ENCODE data around the gene ABI1.

Gene ABI1

GRCh38 chr10:26755443-26755903 lies 105.3 kb downstream of the ABI1 start:
- DNase-seq: no peak

GRCh38 chr10:26746061-26746460 lies 114.7 kb downstream of the ABI1 start:
- DNase-seq: no peak

- no peak for DNase-seq
These were observed 116.9 kb downstream of the ABI1 start for GRCh38 chr10:26743841-26744240.

- DNase-seq: no peak
These were observed 117.7 kb downstream of the ABI1 start for GRCh38 chr10:26743091-26743490.

GRCh38 chr10:26741368-26741767 lies 119.4 kb downstream of the ABI1 start:
- DNase-seq: no peak

GRCh38 chr10:26739071-26739631 lies 121.6 kb downstream of the ABI1 start:
- no peak for DNase-seq

- no peak for DNase-seq
These were observed 122.4 kb downstream of the ABI1 start for GRCh38 chr10:26738301-26738911.

GRCh38 chr10:26737730-26738129 lies 123.0 kb downstream of the ABI1 start:
- no peak for DNase-seq

GRCh38 chr10:26735435-26735834 lies 125.3 kb downstream of the ABI1 start:
- DNase-seq: no peak

GRCh38 chr10:26733750-26734568 lies 126.8 kb downstream of the ABI1 start:
- DNase-seq: no peak

GRCh38 chr10:26730552-26730951 lies 130.2 kb downstream of the ABI1 start:
- DNase-seq: no peak

GRCh38 chr10:26729395-26729794 lies 131.4 kb downstream of the ABI1 start:
- DNase-seq: no peak

GRCh38 chr10:26728957-26729356 lies 131.8 kb downstream of the ABI1 start:
- no peak for DNase-seq

GRCh38 chr10:26727005-26727404 lies 133.8 kb downstream of the ABI1 start:
- DNase-seq: no peak

- peak; percentile 22 for DNase-seq
These were observed 134.7 kb downstream of the ABI1 start for GRCh38 chr10:26725837-26726727.

GRCh38 chr10:26723016-26723415 lies 137.7 kb downstream of the ABI1 start:
- no peak for DNase-seq

- DNase-seq: no peak
These were observed 139.2 kb downstream of the ABI1 start for GRCh38 chr10:26721561-26721960.

GRCh38 chr10:26717476-26717875 lies 143.3 kb downstream of the ABI1 start:
- DNase-seq: no peak

GRCh38 chr10:26715137-26715487 lies 145.6 kb downstream of the ABI1 start:
- no peak for DNase-seq

- DNase-seq: no peak
These were observed 146.2 kb downstream of the ABI1 start for GRCh38 chr10:26714415-26715136.

GRCh38 chr10:26711324-26711723 lies 149.4 kb downstream of the ABI1 start:
- no peak for DNase-seq

- no peak for DNase-seq
These were observed 153.8 kb downstream of the ABI1 start for GRCh38 chr10:26706936-26707335.

GRCh38 chr10:26706206-26706605 lies 154.6 kb downstream of the ABI1 start:
- DNase-seq: no peak

Measured in NCI-H1092 treated with DMSO at 0.1 percent for 48 hours (cell line).